Measurements from ENCODE around the gene NR2F6.

Gene NR2F6

GRCh38 chr19:17216058-17216670 is 29.6 kb downstream of the NR2F6 start:
- H3K4me3 ChIP-seq, result peak overlapping the region; percentile 90

DNA sequence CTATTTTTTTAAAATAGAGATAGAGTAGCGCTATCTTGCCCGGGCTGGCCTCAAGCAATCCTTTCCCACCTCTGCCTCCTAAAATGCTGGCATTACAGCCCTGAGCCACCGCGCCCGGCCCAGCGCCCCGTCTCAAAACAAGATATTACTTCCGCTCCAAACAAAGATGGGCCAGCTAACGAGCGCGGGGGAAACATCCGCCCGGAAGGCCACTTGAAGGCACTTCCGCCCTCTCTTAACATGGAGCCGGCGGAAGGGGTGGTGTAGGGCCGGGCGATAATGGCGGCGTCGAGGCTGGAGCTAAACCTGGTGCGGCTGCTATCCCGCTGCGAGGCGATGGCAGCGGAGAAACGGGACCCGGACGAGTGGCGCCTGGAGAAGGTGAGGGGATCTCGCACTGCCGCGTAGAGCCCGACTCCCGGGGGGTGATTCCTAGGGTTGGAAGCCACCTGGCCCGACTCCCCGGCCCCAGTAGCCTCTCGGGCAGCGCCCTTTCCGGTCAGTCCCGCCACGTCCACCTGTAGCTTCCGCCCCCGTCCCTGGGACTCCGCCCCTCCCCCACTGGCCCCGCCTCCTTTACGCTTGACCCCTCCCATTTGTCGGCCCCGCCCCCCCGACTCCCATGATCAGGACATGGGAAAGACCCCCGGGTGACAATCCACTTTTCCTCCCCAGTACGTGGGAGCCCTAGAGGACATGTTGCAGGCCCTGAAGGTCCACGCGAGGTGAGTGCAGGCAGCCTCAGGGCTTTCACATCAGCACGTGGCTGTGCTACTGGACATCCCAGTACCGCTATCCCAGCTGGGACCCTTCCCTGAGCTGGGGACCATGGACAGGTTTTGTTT is 30.4 kb downstream of the NR2F6 start, which contains the start of gene USE1:
USE1 (plus strand) TSS at position 231 of the 845 bp plus-strand sequence; CDS start at position 280, 49 bp downstream.
- peak within 1 kb of the TSS; percentile 86 to 98 for H3K27ac ChIP-seq
- TF ChIP-seq, protein P1, sequence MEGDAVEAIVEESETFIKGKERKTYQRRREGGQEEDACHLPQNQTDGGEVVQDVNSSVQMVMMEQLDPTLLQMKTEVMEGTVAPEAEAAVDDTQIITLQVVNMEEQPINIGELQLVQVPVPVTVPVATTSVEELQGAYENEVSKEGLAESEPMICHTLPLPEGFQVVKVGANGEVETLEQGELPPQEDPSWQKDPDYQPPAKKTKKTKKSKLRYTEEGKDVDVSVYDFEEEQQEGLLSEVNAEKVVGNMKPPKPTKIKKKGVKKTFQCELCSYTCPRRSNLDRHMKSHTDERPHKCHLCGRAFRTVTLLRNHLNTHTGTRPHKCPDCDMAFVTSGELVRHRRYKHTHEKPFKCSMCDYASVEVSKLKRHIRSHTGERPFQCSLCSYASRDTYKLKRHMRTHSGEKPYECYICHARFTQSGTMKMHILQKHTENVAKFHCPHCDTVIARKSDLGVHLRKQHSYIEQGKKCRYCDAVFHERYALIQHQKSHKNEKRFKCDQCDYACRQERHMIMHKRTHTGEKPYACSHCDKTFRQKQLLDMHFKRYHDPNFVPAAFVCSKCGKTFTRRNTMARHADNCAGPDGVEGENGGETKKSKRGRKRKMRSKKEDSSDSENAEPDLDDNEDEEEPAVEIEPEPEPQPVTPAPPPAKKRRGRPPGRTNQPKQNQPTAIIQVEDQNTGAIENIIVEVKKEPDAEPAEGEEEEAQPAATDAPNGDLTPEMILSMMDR (IDR thresholded peaks at IDR 0.05), result no peak
- peak; percentile 93 for DNase-seq (ENCODE audit: low spot score)
- peak within 1 kb of the TSS; percentile 90 for H3K4me3 ChIP-seq

More at GRCh38 chr19:17216058-17216670, 29.6 kb downstream of the NR2F6 start:
- TF ChIP-seq, protein P1 (IDR thresholded peaks at IDR 0.05), result no peak
- H3K27ac ChIP-seq, result peak overlapping the region in 1 of 2 donors; percentile 98
- no peak for DNase-seq (ENCODE audit: low spot score)

DNA sequence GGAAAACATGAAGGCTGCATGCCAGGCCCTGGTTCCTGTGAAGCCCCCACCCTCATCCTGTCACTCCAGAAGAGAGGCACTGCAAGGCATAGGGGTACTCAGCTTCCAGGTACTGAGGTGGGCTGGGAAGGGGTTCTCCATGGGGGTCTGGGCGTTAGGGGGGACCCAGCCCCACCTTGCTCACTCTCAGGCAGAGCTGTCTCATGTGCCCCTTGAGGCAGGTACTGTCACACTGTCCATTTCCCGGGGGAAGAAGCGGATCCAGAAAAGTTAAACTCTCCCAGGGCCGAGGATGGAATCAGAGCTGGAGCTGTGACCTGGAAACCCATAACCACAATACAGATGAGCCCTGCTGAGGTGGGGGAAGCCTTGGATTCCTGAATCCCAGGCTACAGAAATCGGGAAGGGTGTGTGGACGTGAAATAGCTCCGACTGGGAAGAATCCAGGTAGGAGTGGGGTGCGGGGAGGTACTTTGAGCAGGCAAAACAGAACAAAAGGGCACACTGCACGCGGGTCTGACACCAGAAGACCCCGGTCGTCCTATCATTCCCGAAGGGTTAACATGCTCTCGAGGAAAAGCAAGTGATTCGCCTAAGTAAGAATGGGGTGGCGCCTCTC is 31.1 kb downstream of the NR2F6 start:
- no peak for DNase-seq (ENCODE audit: low spot score)

GRCh38 chr19:17213334-17213733 is 32.4 kb downstream of the NR2F6 start:
- TF ChIP-seq, protein P1 (IDR thresholded peaks at IDR 0.05), result no peak
- Histone ChIP-seq H3K27ac (no peak overlapping the region), H3K4me3 (no peak overlapping the region)
- DNase-seq (ENCODE audit: low spot score), result no peak

More for the DNA sequence above, 31.1 kb downstream of the NR2F6 start:
- H3K27ac ChIP-seq, result peak overlapping the region; percentile 86 to 98
- TF ChIP-seq, protein P1 (IDR thresholded peaks at IDR 0.05), result no peak
- peak overlapping the region; percentile 90 for H3K4me3 ChIP-seq

- no peak overlapping the region for H3K4me3 ChIP-seq
- no peak overlapping the region for H3K27ac ChIP-seq
- DNase-seq (ENCODE audit: low spot score), result no peak
- TF ChIP-seq, protein P1 (IDR thresholded peaks at IDR 0.05), result no peak
Measured at GRCh38 chr19:17211547-17212446, 33.9 kb downstream of the NR2F6 start.

- TF ChIP-seq, protein P1 (IDR thresholded peaks at IDR 0.05), result no peak
- no peak for DNase-seq (ENCODE audit: low spot score)
- Histone ChIP-seq H3K27ac (no peak overlapping the region), H3K4me3 (no peak overlapping the region)
Measured at GRCh38 chr19:17210296-17210695, 35.4 kb downstream of the NR2F6 start.

Measured in coronary artery (tissue), 2 donors.